ENCODE results near the gene WDR4.

- TF ChIP-seq GLIS3 (CRISPR knock-in tag; IDR thresholded peaks at IDR 0.05) (no peak), PATZ1 (CRISPR knock-in tag; IDR thresholded peaks at IDR 0.05; ENCODE audit: borderline replicate concordance) (no peak), PPARA (CRISPR knock-in tag; IDR thresholded peaks at IDR 0.05; ENCODE audit: borderline replicate concordance) (no peak), ZNF8 (CRISPR knock-in tag; IDR thresholded peaks at IDR 0.05) (no peak), BACH2 (CRISPR knock-in tag; IDR thresholded peaks at IDR 0.05; ENCODE audit: borderline replicate concordance) (no peak), RARB (CRISPR knock-in tag; IDR thresholded peaks at IDR 0.05) (no peak), ARNTL (CRISPR knock-in tag; IDR thresholded peaks at IDR 0.05; ENCODE audit: borderline replicate concordance, low read depth) (no peak), ZNF70 (CRISPR knock-in tag; IDR thresholded peaks at IDR 0.05) (no peak), ZC3H10 (CRISPR knock-in tag; IDR thresholded peaks at IDR 0.05) (no peak)
These were observed 48.6 kb downstream of the WDR4 start for GRCh38 chr21:42830456-42831455.

All from SK-N-SH treated with all-trans-retinoic acid at 6 μM for 48 hours (cell line).